ENCODE measurements around the gene ADK.
"Not testable (repeated sequence)": the region's sequence is repeated elsewhere in the genome, so short reads cannot be mapped to it uniquely, and the experiment has no call there.

ADK gene

GRCh38 chr10:74558403-74558802 is 407.4 kb downstream of the ADK start:
- no peak for DNase-seq (ENCODE audit: low read depth)

DNA sequence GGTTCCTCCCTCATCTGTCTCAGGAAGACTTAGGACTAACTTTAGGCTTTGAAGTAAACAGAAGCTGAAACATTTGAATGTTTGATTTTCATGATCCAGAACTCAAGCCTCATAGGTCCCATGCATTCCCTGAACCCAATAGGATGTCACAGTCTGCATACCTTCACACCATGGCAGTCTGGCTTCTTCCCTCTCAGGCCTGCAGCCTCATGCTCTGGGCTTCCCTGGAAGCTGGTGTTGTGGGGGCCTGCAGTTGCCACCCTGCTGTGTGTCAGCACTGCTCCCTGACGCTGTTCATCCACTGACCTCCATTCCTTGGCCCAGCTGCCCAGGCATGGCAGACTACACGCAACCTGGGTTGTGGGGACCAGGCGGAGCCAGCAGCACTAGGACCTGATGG is 407.9 kb downstream of the ADK start:
- DNase-seq (ENCODE audit: low read depth), result no peak

DNA sequence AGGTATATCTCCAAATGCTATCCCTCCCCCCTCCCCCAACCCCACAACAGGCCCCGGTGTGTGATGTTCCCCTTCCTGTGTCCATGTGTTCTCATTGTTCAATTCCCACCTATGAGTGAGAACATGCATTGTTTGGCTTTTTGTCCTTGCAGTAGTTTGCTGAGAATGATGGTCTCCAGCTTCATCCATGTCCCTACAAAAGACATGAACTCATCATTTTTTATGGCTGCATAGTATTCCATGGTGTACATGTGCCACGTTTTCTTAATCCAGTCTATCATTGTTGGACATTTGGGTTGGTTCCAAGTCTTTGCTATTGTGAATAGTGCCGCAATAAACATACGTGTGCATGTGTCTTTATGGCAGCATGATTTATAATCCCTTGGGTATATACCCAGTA is 417.9 kb downstream of the ADK start:
- not testable (repeated sequence) for DNase-seq (ENCODE audit: low read depth)

GRCh38 chr10:74573497-74573896 is 422.5 kb downstream of the ADK start:
- not testable (repeated sequence) for DNase-seq (ENCODE audit: low read depth)

DNA sequence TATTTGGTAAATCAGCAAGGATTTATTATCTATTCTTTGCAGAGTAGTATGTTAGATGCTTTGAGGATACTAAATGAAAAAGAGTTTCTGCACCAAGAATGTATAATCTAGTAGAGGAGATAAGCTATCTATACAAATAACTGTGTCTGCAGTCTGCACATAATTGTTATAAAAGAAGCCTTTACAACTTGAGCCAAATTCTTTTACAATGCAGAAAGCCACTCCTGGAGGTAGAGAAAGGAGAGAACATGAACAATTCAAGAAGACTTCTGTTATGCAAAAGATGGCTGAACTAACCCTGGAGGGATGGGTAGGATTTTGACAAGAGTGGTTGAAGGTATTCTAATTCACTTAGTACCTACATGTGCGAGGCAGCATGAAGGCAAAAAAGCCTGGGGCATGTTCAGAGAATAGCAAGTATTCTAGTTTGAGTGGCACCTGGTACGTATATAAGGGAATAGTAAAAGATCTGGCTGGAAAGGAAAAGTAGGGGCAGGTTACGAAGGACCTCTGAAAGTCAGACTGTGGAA is 424.2 kb downstream of the ADK start:
- DNase-seq (ENCODE audit: low read depth), result no peak

DNA sequence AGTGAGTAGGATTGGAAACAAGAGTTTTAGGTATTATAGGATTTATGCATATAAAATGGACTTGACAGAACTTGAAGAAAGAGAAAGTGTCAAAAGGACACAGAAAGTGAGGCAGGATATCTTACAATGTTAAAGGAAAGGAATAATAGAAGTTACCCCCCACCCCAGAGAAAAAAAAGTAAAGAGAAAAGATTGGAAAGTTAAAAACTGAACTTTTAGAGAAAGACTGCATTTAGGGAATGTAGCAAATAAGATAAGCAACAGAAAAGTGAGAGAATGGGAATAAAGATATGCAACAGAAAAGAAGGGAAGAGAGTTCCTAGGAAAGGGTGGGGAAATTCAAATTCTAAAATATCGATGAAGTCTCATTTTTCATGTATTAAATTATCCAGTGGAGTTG is 424.9 kb downstream of the ADK start:
- no peak for DNase-seq (ENCODE audit: low read depth)

DNA sequence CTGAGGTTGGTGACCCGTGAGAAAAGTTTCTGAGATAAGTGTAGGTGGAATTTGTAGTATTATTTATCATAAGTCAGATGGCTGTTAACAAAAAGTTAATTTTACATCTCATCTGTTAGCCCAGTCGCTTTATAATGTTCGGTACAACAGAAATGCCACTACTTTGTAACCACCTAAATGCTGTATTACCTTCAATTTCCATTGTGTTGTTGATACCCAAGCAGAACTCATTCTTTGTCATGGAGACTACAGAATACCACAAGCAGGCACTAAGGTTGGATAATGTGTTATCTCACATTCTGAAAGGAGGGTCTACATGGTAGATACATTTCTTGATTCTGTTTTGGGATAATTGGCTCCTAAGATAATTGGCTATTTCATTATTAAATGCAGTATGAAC is 425.6 kb downstream of the ADK start:
- DNase-seq (ENCODE audit: low read depth), result no peak

DNA sequence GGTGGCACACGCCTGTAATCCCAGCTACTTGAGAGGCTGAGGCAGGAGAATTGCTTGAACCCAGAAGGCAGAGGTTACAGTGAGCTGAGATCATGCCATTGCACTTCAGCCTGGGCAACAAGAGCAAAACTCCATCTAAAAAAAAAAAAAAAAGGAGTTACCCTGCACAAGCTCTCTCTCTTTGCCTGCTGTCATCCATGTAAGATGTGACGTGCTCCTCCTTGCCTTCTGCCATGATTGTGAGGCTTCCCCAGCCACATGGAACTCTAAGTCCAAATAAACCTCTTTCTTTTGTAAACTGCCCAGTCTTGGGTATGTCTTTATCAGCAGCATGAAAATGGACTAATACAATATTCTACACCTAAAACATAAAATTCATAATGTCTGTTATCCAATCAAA is 429.4 kb downstream of the ADK start:
- DNase-seq (ENCODE audit: low read depth), result not testable (repeated sequence)

DNA sequence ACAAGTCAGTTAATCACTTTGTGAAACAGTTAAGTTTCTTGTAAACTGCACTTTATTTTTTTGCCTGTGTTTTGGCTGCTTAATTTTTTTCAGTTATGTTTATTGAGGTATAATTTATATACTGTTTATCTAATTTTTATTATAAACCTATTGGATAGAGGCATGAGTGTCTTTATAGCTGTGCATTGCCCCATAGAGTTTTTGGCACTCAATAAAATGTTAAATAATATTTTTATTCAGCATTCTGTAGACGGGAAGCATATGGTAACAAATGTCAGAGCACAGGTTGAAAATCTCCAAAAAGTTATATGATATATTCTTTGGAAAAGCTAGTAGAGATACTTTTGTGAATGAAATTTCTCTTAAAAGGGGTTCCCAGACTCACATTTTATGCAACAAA is 431.5 kb downstream of the ADK start:
- DNase-seq (ENCODE audit: low read depth), result no peak

GRCh38 chr10:74585231-74586087 is 434.4 kb downstream of the ADK start:
- DNase-seq (ENCODE audit: low read depth), result no peak

DNA sequence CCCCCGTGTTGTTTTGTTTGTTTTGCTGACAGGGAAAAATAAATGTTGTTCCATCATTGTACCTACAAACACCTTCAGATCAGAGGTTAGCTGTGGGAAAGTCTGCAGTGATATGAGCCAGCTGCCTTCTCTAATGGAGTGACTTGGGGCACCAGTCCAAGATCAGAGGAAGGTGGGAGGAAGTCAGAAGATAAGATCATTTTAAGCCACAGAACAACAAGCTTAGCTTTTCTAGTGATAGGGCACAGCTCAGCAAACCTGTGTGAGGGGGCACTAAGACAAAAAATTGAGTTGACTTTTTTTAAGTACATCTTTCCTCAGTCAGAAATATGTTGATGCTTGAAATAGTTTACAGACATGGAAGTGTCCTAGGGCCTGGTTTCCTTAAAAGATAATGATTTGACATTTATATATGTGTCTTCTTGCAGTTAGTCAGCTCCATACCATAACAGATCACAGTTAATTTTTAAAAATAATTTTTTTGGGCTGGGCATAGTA is 435.1 kb downstream of the ADK start:
- no peak for DNase-seq (ENCODE audit: low read depth)

DNA sequence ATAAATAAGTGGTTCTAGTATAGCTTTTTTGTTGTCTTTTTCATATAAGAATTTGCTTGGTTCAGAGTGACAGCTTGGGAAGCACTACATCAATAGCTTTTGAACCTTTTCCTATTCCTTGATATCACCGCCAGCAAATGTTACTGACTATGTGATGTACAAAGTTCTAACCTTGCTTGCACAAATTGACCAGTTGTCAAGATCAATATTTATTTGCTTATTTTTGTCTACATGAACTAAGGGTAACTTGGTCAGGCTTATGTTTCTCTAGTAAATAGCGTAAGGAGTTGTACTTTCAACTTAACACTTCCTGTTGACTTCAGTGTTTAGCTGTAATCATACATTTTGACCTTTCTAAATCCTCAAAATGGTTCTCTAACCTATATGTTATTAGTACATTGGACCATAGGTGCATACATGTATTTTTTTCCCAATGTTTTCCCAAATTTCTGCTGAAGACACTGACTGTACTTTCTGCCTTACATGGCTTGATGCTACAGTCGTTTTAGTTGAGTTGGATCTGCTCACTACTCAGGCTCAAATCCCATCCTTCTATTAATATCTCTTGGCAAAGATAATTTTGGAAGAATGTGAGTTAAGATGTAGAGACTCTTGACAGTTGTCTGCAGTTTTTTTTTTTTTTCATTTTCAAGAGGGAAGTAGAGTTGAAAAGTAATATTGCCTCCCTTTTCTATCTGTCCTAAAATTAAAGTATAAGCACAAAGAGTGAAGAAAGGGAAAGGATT is 436.3 kb downstream of the ADK start:
- no peak for DNase-seq (ENCODE audit: low read depth)

- no peak for DNase-seq (ENCODE audit: low read depth)
Observed at GRCh38 chr10:74589226-74589673, 438.2 kb downstream of the ADK start.

DNA sequence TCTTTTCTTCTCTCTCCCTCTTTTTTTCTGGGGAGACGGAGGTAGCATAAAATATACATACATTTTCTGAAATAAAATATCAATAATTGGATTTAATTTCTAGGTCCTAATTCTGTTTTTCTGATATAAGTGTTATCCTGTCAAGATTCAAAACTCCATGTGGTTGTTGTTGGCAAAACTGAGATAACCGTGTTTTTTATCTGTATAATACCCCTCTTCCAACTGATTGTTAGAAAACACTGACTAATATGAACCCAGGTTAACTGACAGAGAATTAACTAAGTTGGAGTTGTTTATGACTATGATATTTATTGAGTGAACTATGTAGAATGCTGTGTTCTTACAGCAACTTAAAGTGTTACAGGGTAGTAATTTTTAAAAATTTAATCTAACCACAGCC is 438.8 kb downstream of the ADK start:
- no peak for DNase-seq (ENCODE audit: low read depth)

- DNase-seq (ENCODE audit: low read depth), result no peak
Observed at GRCh38 chr10:74593470-74593869, 442.4 kb downstream of the ADK start.

GRCh38 chr10:74596713-74597112 is 445.7 kb downstream of the ADK start:
- no peak for DNase-seq (ENCODE audit: low read depth)

DNA sequence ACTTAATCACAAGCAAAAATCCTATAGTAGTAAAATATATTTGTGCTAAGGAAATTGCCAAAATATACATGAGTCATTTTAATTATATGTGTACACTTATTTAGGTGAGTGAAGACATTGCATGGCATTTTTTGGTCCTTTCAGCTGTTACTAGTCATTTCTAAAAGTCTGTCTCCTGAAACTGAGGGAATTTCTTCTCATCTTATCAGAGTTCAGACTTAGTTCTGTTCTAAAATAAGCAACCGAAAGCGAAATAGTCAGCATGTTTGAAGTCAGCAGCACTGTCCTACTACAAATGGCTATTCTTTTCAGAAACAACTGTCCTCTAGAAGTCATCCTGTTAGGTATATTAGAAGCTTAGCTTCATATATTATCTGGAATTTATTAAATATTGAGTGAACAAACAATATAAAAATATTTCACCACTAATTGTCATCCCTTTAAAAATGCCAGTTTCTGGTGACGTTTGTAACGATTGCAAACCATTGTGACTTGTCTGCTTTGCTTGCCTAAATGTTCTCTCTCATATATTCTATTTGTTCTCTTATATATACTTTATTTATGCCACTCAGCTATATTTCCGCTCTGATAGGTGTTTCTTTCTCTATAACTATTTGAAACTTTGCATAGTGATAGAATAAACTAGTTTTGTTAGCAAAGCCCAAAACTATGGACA is 448.0 kb downstream of the ADK start:
- DNase-seq (ENCODE audit: low read depth), result no peak

DNA sequence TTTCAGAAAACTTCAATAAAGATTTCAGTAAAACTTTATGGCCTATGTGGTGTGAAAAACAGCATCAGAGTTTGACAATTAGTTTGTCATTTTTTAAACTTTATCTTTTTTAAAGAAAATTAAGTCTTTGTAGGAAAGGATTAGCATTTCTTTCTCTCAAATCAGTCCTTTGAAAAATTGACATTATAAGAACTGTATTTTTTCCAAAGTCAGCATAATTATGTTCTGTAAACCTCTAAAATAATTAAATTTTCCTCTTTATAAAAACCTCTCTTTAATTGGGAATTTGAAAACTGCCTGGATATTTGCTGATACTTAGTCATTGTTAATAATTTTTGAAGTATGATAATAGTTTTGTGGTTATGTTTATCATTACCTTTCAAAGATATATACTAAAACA is 448.7 kb downstream of the ADK start:
- DNase-seq (ENCODE audit: low read depth), result no peak

GRCh38 chr10:74600170-74600569 is 449.1 kb downstream of the ADK start:
- no peak for DNase-seq (ENCODE audit: low read depth)

GRCh38 chr10:74602576-74602975 is 451.6 kb downstream of the ADK start:
- DNase-seq (ENCODE audit: low read depth), result no peak

DNA sequence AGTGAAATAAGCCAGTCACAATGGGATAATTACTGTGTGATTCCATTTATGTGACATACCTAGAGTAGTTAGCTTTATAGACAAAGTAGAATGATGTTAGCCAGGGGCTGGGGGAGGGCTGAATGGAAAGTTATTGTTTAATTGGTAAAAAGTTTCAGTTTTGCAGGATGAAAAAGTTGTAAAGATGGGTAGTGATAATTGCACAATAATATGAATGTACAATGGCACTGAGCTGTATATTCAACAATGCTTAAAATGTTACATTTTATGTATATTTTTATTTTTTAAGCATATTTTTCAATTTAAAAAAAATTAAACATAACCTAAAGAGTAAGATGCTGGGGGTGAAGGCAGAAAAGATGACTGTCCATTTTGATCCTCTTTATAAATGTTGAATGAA is 459.3 kb downstream of the ADK start:
- no peak for DNase-seq (ENCODE audit: low read depth)

DNA sequence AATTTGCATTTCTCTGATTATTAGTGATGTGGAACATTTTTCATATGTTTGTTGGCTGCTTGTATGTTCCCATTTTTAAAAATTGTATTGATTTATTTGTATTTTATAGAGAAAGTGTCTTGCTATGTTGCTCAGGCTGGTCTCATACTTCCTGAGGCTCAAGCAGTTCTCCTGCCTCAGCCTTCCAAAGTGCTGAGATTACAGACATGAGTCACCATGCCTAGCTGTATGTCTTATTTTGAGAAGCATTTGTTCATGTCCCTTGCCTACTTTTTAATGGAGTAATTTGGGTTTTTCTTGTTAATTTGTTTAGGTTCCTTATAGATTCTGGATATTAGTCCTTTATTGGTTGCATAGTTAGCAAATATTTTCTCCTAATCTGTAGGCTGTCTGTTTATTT is 461.2 kb downstream of the ADK start:
- no peak for DNase-seq (ENCODE audit: low read depth)

Measured in HS-27A (cell line).